ENCODE data around the gene FBXL17. TPM values are rescaled to one million over a fixed set of nuclear protein-coding genes. Genes with fewer than 3 reads are reported as not detected.

FBXL17 gene
- total RNA-seq, 4 donors from 2014 or later: 11.5 to 28.6 (median 19.9) TPM

GRCh38 chr5:108081707-108082106 lies 300.2 kb downstream of the FBXL17 start:
- TF ChIP-seq CTCF (IDR thresholded peaks at IDR 0.05) (no peak), POLR2A (IDR thresholded peaks at IDR 0.05) (no peak)
- Histone ChIP-seq H3K36me3 (no peaks in the 10 kb centered on the region), H3K4me3 (no peak overlapping the region), H3K27me3 (no peaks in the 10 kb centered on the region), H3K4me1 (no peaks in the 10 kb centered on the region), H3K9me3 (no peaks in the 10 kb centered on the region), H3K27ac (no peak overlapping the region)
- intact Hi-C loops (cut with DNase I; ENCODE audit: low total_unique reads): no loop called here
- no peak for DNase-seq

GRCh38 chr5:108079753-108080152 lies 302.1 kb downstream of the FBXL17 start:
- peaks cover 0 to 3% of the 10 kb centered on the region in 2 donors for H3K9me3 ChIP-seq
- H3K27ac ChIP-seq: no peak overlapping the region
- no peaks in the 10 kb centered on the region for H3K4me1 ChIP-seq
- no peak overlapping the region for H3K4me3 ChIP-seq
- intact Hi-C loops (cut with DNase I; ENCODE audit: low total_unique reads): no loop called here
- no peak for DNase-seq
- no peak for TF ChIP-seq POLR2A (IDR thresholded peaks at IDR 0.05)
- TF ChIP-seq CTCF (IDR thresholded peaks at IDR 0.05): no peak
- no peaks in the 10 kb centered on the region for H3K36me3 ChIP-seq
- no peaks in the 10 kb centered on the region for H3K27me3 ChIP-seq

GRCh38 chr5:108078882-108079281 lies 303.0 kb downstream of the FBXL17 start:
- no peak for DNase-seq
- Histone ChIP-seq H3K27ac (no peak overlapping the region), H3K27me3 (no peaks in the 10 kb centered on the region), H3K4me3 (no peak overlapping the region), H3K4me1 (no peaks in the 10 kb centered on the region), H3K9me3 (peaks cover 0 to 6% of the 10 kb centered on the region in 2 donors), H3K36me3 (no peaks in the 10 kb centered on the region)
- intact Hi-C loops (cut with DNase I; ENCODE audit: low total_unique reads): no loop called here
- TF ChIP-seq CTCF (IDR thresholded peaks at IDR 0.05) (no peak), POLR2A (IDR thresholded peaks at IDR 0.05) (no peak)

GRCh38 chr5:108078345-108078744 lies 303.6 kb downstream of the FBXL17 start:
- no peaks in the 10 kb centered on the region for H3K36me3 ChIP-seq
- DNase-seq: no peak
- H3K4me3 ChIP-seq: no peak overlapping the region
- no peaks in the 10 kb centered on the region for H3K27me3 ChIP-seq
- H3K9me3 ChIP-seq: peaks cover 0 to 6% of the 10 kb centered on the region in 2 donors
- no peaks in the 10 kb centered on the region for H3K4me1 ChIP-seq
- TF ChIP-seq CTCF (IDR thresholded peaks at IDR 0.05): no peak
- TF ChIP-seq POLR2A (IDR thresholded peaks at IDR 0.05): no peak
- no peak overlapping the region for H3K27ac ChIP-seq
- intact Hi-C loops (cut with DNase I; ENCODE audit: low total_unique reads): no loop called here

GRCh38 chr5:108074626-108075025 lies 307.3 kb downstream of the FBXL17 start:
- TF ChIP-seq CTCF (IDR thresholded peaks at IDR 0.05) (no peak), POLR2A (IDR thresholded peaks at IDR 0.05) (no peak)
- Histone ChIP-seq H3K27ac (no peak overlapping the region), H3K4me1 (no peaks in the 10 kb centered on the region), H3K27me3 (no peaks in the 10 kb centered on the region), H3K4me3 (no peak overlapping the region), H3K36me3 (no peaks in the 10 kb centered on the region), H3K9me3 (peaks cover 0 to 6% of the 10 kb centered on the region in 2 donors)
- intact Hi-C loops (cut with DNase I; ENCODE audit: low total_unique reads): no loop called here
- DNase-seq: no peak
